ENCODE measurements around the gene MTMR6. TPM values are rescaled to one million over a fixed set of nuclear protein-coding genes. Genes with fewer than 3 reads are reported as not detected.
A peak's percentile ranks its signal among the peaks of the same experiment; 100 is the strongest.

MTMR6 gene
- total RNA-seq, 1 experiment from 2014 or later = 21.5 TPM

- no TSS peak for BruUV-seq (replicated peaks)
- no peak for DNase-seq (ENCODE audit: unreplicated experiment)
- Mint-ChIP-seq H3K4me3 (ENCODE audit: unreplicated experiment) (no peak overlapping the region), H3K4me1 (ENCODE audit: insufficient read depth, unreplicated experiment) (peaks cover 12% of the 10 kb centered on the region), H3K9me3 (ENCODE audit: unreplicated experiment) (no peaks in the 10 kb centered on the region), H3K36me3 (ENCODE audit: insufficient read depth, unreplicated experiment) (peaks cover 100% of the 10 kb centered on the region), H3K27ac (ENCODE audit: low read depth, unreplicated experiment) (peak overlapping the region; percentile 60), H3K27me3 (ENCODE audit: insufficient read depth, unreplicated experiment) (no peaks in the 10 kb centered on the region)
- POLR2A ChIA-PET = interaction anchor here (0.6 to 11.4 kb wide), 2 partner anchors 7 to 14 kb away, joined by 3 to 186 read pairs; partner anchors contain the start of gene NUP58
- CTCF ChIA-PET = no interaction called here
- no peak for TF ChIP-seq CTCF (IDR thresholded peaks at IDR 0.05; ENCODE audit: unreplicated experiment)
- intact Hi-C loops (cut with micrococcal nuclease) = no loop called here
These were observed 23.6 kb upstream of the MTMR6 start for GRCh38 chr13:25310891-25311290.

- DNase-seq (ENCODE audit: unreplicated experiment) = no peak
- ChIA-PET CTCF (interaction anchor here (1.5 to 3.2 kb wide), 3 partner anchors 8 to 19 kb away, joined by 5 to 9 read pairs (median 6); no protein-coding TSS in a partner anchor), POLR2A (interaction anchor here (0.7 to 10.9 kb wide), 3 partner anchors 9 to 441 kb away, joined by 4 to 186 read pairs (median 136); partner anchors contain the start of gene MTMR6)
- Mint-ChIP-seq H3K27me3 (ENCODE audit: insufficient read depth, unreplicated experiment) (no peaks in the 10 kb centered on the region), H3K4me1 (ENCODE audit: insufficient read depth, unreplicated experiment) (peaks cover 30% of the 10 kb centered on the region), H3K27ac (ENCODE audit: low read depth, unreplicated experiment) (peak overlapping the region; percentile 31), H3K36me3 (ENCODE audit: insufficient read depth, unreplicated experiment) (peaks cover 80% of the 10 kb centered on the region), H3K9me3 (ENCODE audit: unreplicated experiment) (no peaks in the 10 kb centered on the region), H3K4me3 (ENCODE audit: unreplicated experiment) (no peak overlapping the region)
- intact Hi-C loops (cut with micrococcal nuclease) = no loop called here
- TF ChIP-seq CTCF (IDR thresholded peaks at IDR 0.05; ENCODE audit: unreplicated experiment) = no peak
- BruUV-seq (replicated peaks) = no TSS peak
These were observed 19.6 kb upstream of the MTMR6 start for GRCh38 chr13:25306671-25307464.

GRCh38 chr13:25302121-25302520 lies 14.8 kb upstream of the MTMR6 start:
- intact Hi-C loops (cut with micrococcal nuclease) = no loop called here
- peaks cover 33% of the 10 kb centered on the region for H3K36me3 Mint-ChIP-seq (ENCODE audit: insufficient read depth, unreplicated experiment)
- H3K27ac Mint-ChIP-seq (ENCODE audit: low read depth, unreplicated experiment) = peak overlapping the region; percentile 85
- ChIA-PET CTCF (interaction anchor here (0.5 to 1.7 kb wide), 4 partner anchors 8 to 16 kb away, joined by 3 to 11 read pairs (median 4); no protein-coding TSS in a partner anchor), POLR2A (interaction anchor here (0.7 to 10.9 kb wide), 11 partner anchors 10 to 1004 kb away, joined by 3 to 186 read pairs (median 4); partner anchors contain the start of gene MTMR6)
- peaks cover 27% of the 10 kb centered on the region for H3K4me1 Mint-ChIP-seq (ENCODE audit: insufficient read depth, unreplicated experiment)
- TSS peak; percentile 68 for BruUV-seq (replicated peaks)
- no peak for TF ChIP-seq CTCF (IDR thresholded peaks at IDR 0.05; ENCODE audit: unreplicated experiment)
- H3K4me3 Mint-ChIP-seq (ENCODE audit: unreplicated experiment) = peak overlapping the region; percentile 89
- no peaks in the 10 kb centered on the region for H3K9me3 Mint-ChIP-seq (ENCODE audit: unreplicated experiment)
- DNase-seq (ENCODE audit: unreplicated experiment) = no peak
- no peaks in the 10 kb centered on the region for H3K27me3 Mint-ChIP-seq (ENCODE audit: insufficient read depth, unreplicated experiment)

GRCh38 chr13:25301347-25302113 lies 14.2 kb upstream of the MTMR6 start, which contains the start of gene NUP58:
NUP58 (plus strand) TSS chr13:25301625; CDS start chr13:25301774, 149 bp downstream.
- intact Hi-C loops (cut with micrococcal nuclease) = no loop called here
- Mint-ChIP-seq H3K9me3 (ENCODE audit: unreplicated experiment) (no peaks in the 10 kb centered on the region), H3K27me3 (ENCODE audit: insufficient read depth, unreplicated experiment) (no peaks in the 10 kb centered on the region), H3K27ac (ENCODE audit: low read depth, unreplicated experiment) (peak within 1 kb of the TSS; percentile 85), H3K4me1 (ENCODE audit: insufficient read depth, unreplicated experiment) (peaks cover 24% of the 10 kb centered on the region), H3K36me3 (ENCODE audit: insufficient read depth, unreplicated experiment) (peaks cover 27% of the 10 kb centered on the region), H3K4me3 (ENCODE audit: unreplicated experiment) (peak within 1 kb of the TSS; percentile 89)
- ChIA-PET POLR2A (interaction anchor here (0.6 to 10.9 kb wide), 14 partner anchors 9 to 1005 kb away, joined by 3 to 186 read pairs (median 3); partner anchors contain the start of gene MTMR6), CTCF (interaction anchor here (0.5 to 1.7 kb wide), 3 partner anchors 8 to 15 kb away, joined by 3 to 11 read pairs (median 4); no protein-coding TSS in a partner anchor)
- BruUV-seq (replicated peaks) = no TSS peak
- TF ChIP-seq CTCF (IDR thresholded peaks at IDR 0.05; ENCODE audit: unreplicated experiment) = no peak
- DNase-seq (ENCODE audit: unreplicated experiment) = peak; percentile 95
